Measurements from ENCODE around the gene PDZRN3.

DNA sequence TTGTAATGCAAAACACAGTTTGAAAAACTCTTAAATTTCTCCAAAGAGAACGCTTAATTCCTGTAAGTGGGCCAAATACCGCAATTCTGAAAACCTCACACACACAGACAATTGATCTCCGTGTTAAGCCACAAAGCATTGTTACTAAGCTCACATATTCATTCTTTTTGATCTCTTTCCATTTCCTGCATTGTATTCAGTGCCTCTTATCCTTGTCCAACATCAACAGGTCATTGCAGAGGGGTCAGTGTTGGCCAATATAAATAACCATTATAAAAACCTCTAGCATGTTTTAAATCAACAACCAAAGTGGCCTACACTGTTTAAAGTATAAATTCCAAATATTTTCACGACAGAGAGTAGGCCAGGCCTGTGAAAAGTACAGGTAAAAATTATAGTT, 171.1 kb downstream of the PDZRN3 start:
- TF ChIP-seq, protein P1, sequence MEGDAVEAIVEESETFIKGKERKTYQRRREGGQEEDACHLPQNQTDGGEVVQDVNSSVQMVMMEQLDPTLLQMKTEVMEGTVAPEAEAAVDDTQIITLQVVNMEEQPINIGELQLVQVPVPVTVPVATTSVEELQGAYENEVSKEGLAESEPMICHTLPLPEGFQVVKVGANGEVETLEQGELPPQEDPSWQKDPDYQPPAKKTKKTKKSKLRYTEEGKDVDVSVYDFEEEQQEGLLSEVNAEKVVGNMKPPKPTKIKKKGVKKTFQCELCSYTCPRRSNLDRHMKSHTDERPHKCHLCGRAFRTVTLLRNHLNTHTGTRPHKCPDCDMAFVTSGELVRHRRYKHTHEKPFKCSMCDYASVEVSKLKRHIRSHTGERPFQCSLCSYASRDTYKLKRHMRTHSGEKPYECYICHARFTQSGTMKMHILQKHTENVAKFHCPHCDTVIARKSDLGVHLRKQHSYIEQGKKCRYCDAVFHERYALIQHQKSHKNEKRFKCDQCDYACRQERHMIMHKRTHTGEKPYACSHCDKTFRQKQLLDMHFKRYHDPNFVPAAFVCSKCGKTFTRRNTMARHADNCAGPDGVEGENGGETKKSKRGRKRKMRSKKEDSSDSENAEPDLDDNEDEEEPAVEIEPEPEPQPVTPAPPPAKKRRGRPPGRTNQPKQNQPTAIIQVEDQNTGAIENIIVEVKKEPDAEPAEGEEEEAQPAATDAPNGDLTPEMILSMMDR (conservative IDR thresholded peaks at IDR 0.05 in 1 of 2, IDR thresholded peaks at IDR 0.05 in 1 of 2; ENCODE audit: extremely low read depth in 1 of 2, insufficient read depth in 1 of 2, low read depth in 1 of 2, low read length in 2 of 2) = no peak
- TF ChIP-seq EZH2 (IDR thresholded peaks at IDR 0.05; ENCODE audit: borderline replicate concordance, low read length) = no peak

Data from mammary epithelial cell (primary cell).